GM18519 (cell line): ENCODE measurements around the gene GMPPB.
"Not testable (repeated sequence)": the region's sequence is repeated elsewhere in the genome, so short reads cannot be mapped to it uniquely, and the experiment has no call there.

ENCODE experiments used
- ATAC-seq: cut with Tn5 transposase; IDR thresholded peaks from one replicate; pipeline ENCODE4 v1.9.1; 2021; ENCODE audit warnings: mild to moderate bottlenecking, moderate library complexity; ENCODE audit not compliant: unreplicated experiment, low FRiP score

GMPPB gene

DNA sequence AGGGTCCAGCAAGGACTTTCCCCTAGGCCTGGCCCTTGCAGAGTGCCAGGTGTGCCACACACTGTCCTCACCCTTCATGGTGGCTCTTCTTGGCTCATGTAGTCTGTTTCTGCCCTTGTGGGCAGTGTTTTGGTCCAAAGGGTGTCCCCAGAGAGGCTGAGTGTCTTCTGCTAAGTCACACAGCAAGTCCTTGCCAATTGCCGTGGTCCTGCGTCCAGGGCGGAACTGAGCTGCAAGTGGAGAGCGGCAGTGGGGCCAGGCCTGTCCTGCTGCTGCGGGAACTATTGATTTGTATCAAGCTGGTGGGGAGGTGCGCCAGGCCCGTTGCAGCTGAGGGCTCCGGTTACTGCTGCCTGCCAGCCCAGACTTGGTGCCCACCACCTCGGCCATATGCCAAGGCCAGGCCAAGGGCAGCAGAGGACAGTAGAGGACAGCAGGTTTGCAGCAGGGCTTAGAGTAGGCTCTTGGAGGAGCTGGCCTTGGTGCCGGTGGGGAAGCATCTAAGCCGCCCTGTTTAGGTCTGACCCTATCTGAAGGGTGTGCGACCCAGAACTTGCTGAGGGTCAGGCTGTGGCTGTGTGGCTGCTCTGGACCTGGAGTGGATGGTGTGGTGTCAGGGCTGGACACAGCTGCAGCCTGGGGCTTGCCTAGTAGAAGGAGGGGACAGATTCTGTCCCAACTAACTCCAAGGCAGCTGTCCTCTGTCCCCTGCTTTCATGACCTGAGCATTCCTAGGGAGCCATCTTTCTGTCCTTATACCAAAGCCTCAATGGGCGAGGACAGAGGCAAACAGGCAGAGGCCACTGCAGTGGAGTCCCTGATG, 8.8 kb downstream of the GMPPB start:
- ATAC-seq = no peak

DNA sequence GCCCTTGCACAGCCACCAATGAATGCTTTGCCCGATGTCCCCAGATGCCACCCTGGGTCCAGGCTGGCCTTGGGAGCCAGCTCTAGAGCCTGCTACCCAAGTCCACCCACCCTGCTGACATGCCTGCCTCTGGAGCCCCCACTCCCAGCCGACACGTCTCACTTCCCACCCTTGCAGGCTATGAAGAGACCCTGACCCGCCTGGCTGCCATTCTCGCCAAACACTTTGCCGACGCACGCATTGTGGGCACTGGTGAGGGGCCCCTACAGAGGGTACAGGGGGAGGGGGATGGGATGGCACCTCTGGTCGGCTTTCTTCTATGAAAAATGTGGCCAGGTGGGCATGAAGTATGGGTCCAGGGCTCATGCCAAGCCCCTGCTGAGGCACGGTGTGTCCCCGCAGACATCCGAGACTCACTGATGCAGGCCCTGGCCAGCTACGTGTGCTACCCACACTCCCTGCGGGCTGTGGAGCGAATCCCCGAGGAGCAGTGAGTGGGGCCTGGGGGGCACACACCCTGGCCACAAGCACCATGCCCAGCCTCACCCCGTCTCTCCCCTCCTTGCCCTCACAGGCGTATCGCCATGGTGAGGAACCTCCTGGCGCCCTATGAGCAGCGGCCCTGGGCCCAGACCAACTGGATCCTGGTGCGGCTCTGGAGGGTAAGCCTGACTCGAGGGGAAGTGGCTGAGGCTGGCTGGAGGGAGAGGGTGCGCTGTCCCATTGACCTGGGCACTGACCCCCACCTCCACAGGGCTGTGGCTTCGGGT, 10.2 kb downstream of the GMPPB start:
- ATAC-seq = no peak

DNA sequence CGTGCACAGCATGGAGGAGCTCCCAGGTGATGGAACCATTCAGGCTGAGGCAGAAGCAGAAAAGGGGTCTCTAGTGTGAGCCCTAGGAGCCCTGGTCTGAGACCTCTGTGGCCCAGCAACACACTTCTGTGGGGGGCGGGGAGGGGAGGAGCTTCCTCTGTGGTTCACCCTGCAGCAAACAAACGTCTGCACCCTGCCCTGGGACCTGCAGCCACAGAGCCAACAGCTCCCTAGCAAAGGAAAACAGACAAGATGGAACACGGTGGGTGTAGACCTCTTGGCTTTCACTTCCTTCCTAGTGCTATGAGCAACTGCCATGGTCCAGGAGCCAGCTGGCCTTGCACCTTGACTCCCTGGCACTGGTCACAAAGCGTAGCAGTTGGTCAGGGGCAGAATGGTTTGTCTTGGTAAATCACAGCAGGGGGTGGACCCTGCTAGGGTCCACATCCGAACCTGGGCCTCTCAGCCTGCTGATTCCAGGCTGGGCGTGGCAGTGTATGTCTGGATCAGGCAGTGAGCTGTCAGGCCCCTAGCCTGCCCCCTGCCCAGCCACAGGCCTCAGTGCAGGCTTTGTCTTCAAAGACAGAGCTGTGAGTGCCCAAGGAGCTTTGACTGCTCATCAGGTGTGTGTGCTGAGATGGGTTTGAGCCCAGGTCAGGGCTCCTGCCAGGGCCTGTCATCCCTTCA, 11.0 kb downstream of the GMPPB start:
- ATAC-seq = no peak

GRCh38 chr3:49712166-49712565, 11.6 kb downstream of the GMPPB start:
- no peak for ATAC-seq

DNA sequence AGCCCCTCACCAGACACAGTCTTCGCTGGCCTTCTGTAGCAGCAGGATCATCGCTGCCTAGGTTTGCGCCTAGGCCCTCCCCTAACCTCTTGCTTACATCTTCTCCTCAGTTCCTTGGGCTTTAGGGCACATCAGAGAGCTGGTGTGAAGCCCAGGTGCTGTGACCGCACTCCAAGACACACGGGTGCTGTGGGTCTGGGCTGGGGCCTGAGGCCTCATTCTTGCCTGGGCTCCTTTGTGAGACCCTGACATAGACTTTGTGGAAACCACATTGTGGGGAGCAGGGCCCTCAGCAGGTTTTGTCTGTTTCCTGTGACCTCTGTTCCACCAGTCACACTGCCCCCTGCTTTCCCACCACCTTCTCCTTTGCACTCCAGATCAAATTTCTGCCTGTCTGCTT, 12.3 kb downstream of the GMPPB start:
- ATAC-seq = no peak

DNA sequence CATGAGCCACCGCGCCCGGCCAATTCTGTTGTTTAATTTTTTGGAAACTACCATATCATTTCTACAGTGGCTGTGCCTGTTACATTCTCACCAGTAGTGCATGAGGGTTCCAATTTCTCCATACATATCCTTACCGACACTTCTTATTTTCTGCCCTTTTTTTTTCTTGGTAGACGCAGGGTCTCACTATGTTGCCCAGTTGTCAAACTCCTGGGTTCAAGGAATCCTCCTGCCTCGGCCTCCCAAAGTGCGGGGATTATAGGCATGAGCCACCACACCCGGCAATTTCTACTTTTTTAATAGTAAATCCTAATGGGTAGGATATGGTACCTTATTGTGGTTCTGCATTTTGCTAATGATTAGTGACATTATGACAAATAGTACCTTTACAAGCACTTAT, 13.9 kb downstream of the GMPPB start:
- ATAC-seq = no peak

GRCh38 chr3:49707113-49707480, 16.7 kb downstream of the GMPPB start:
- no peak for ATAC-seq

- no peak for ATAC-seq
Measured at GRCh38 chr3:49706456-49707112, 17.2 kb downstream of the GMPPB start.

- no peak for ATAC-seq
Measured at GRCh38 chr3:49705390-49705960, 18.3 kb downstream of the GMPPB start.

DNA sequence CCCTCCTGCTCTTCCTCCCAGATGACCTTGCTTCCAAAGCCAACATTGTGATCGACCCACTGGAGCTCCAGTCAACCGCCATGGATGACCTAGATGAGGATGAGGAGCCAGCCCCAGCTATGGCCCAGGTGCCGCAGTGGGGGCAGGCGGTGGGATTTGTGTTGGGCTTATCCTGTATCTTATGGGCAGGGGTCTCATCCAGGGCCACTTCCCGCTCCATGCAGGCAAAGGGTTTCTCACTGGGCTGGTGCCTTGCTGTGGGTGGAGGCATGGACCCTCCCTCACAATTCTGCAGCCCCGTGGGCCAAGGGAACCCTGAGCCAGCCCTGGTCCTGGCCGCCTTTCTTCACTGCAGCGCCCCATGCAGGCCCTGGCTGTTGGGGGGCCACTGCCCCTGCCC, 19.1 kb downstream of the GMPPB start:
- no peak for ATAC-seq

DNA sequence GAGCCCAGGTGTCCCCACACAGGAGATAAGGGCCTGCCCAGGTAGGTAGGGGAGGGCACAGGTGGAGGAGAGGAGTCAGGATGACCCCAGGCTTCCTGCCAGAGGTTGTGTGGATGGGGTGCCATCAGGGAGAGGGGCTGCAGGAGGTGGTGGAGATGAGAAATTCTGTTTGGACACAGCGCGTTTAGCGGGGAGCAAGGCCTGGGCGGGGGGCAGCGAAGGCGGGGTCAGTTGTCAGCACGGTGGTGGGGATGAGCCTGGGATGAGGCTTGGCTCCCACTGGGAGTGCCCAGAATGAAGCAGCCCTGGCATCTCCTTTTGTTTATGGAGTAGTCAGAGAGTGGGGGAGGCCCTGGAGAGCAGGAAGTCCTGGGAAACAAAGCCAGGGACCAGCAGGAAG, 19.8 kb downstream of the GMPPB start:
- ATAC-seq = no peak

- no peak for ATAC-seq
Measured at GRCh38 chr3:49703443-49703927, 20.3 kb downstream of the GMPPB start.

DNA sequence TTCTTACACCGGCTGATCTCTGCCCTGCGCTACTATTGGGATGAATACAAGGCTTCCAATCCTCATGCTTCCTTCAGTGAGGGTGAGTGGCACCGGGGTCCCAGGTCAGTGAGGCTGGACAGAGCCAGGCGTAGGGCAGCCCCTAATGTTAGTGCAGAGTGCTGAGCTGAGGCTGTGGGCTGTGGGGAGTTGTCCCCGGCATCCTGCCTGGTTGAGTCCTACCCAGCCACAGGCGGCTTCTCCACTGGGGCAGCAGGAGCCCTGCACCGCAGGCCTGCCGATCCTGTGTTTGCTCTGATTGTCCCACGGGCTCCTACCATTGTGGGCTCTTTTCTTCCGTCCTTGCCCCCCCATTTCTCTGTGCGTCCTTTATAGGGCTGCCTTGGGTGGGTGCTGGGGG, 21.1 kb downstream of the GMPPB start:
- ATAC-seq = no peak

GRCh38 chr3:49701388-49702077, 22.2 kb downstream of the GMPPB start:
- ATAC-seq = no peak

GRCh38 chr3:49700453-49701128, 23.2 kb downstream of the GMPPB start:
- no peak for ATAC-seq

DNA sequence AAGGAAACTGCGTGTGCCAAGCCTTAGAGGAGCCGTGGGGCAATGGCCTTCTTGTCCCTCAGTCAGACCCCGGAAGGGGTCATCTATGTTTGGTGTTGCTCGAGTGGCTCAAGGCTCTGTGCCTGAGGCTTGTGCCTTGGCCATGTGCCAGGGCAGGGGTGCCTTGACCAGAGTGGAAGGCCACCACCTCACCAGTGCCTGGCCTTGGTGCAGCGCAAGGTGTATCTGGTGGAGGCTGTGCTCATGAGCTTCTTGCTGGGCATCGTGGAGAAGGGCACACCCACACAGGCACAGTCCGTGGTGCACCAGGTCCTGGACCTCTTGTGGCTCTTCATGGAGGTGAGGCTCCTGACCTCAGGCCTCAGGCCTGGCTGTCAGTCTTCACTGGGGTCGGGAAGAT, 23.7 kb downstream of the GMPPB start:
- ATAC-seq = no peak

DNA sequence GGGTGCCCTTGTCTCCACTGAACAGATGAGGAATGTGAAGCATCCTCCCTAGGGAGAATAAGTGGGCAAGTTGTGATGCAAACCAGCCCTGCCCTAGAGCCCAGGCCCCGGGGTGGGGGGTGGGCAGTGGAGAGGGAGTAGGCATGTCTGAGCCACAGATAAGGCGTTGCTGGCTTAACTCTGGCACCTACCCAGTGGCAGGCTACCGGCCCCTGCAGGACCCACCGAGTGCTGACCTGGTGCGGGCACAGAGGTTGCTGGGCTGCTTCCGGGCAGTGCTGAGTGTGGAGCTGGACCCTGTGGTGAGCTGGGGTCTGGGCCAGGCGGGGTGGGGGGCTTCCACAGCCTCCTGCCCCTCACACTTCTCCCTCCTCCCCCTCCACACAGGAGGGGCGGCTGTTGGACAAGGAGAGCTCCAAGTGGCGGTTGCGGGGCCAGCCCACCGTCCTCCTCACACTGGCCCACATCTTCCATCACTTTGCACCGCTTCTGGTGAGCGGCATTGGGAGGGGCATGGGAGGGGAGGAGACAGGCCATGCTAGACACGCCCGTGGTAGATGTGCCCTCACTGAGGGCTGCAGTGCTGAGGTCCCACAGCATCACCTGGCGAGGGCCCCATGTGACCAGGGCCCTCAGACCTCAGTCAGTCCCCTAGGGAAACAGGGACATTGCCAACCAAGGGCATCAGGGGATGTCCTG, 24.3 kb downstream of the GMPPB start:
- no peak for ATAC-seq

DNA sequence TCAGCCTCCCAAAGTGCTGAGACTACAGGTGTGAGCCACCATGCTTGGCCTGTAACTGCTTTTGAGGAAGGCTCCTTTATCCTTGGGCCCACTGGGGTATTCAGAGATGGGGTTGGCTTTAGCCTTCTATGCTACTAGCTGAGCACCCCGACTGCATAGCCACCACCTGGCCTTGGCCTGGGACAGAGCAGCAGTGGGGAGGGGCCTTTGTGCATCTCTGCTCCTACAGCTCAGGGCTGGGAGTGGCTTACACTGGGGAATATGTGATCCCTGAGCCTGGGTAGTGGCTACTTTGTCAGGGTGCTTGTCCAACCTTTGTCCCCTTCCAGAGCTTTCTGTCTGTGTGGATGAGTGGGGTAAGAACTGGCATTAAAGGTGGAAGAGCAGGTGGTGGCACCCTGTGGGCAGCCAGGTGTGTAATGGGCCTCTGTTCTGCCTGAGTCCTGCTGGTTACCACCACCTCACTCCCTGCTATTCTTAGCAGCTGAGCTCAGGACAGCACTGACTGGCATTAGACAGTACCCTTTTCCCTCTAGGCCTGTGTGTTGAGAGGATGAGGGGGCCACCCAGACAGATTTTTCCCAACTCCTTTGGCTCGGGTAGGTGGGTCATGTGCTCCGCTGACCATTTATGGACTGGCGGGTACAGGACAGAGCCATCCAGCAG, 28.3 kb downstream of the GMPPB start:
- not testable (repeated sequence) for ATAC-seq
